ENCODE measurements around the gene FOXF2. TPM values are rescaled to one million over a fixed set of nuclear protein-coding genes. Genes with fewer than 3 reads are reported as not detected.
A peak's percentile ranks its signal among the peaks of the same experiment; 100 is the strongest.

The FOXF2 gene
- total and polyA plus RNA-seq, 12 donors, result 0.06 to 1.9 (median 0.51) TPM; not detected in 1

DNA sequence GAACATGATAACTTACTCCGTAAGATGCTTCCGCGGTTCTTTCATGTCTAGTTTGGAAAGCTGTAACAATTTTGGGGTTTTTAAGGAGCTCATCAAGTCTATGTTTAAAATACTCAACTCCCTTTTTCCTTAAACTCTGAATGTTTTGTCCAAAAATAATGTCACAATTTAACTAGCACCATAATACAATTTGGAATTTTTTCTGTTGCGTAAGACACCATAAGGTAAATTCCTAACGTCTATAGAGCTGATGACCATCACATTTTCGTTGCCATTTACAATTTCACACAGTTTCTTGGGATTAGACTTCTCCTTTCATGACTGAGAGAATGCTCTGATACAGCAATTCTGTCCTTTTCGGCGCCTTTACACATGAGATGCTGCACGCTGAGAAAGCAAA is 26.7 kb upstream of the FOXF2 start:
- no peak overlapping the region for H3K27ac ChIP-seq
- intact Hi-C loops (cut with DNase I), result no loop called here
- no peak for DNase-seq
- peaks cover 4% of the 10 kb centered on the region for H3K27me3 ChIP-seq
- H3K4me3 ChIP-seq, result no peak overlapping the region
- no peaks in the 10 kb centered on the region for H3K4me1 ChIP-seq (replicated peaks in 1 of 2)
- WGBS, 4 donors, result 84 to 93% (median 87%) methylated on average over 9 of the region's 9 CpGs
- no peaks in the 10 kb centered on the region for H3K9me3 ChIP-seq (replicated peaks in 1 of 3)
- no peaks in the 10 kb centered on the region for H3K36me3 ChIP-seq (replicated peaks in 1 of 2)
- no peak for TF ChIP-seq POLR2A (IDR thresholded peaks at IDR 0.05)
- TF ChIP-seq, protein P1, sequence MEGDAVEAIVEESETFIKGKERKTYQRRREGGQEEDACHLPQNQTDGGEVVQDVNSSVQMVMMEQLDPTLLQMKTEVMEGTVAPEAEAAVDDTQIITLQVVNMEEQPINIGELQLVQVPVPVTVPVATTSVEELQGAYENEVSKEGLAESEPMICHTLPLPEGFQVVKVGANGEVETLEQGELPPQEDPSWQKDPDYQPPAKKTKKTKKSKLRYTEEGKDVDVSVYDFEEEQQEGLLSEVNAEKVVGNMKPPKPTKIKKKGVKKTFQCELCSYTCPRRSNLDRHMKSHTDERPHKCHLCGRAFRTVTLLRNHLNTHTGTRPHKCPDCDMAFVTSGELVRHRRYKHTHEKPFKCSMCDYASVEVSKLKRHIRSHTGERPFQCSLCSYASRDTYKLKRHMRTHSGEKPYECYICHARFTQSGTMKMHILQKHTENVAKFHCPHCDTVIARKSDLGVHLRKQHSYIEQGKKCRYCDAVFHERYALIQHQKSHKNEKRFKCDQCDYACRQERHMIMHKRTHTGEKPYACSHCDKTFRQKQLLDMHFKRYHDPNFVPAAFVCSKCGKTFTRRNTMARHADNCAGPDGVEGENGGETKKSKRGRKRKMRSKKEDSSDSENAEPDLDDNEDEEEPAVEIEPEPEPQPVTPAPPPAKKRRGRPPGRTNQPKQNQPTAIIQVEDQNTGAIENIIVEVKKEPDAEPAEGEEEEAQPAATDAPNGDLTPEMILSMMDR (IDR thresholded peaks at IDR 0.05), result no peak

GRCh38 chr6:1363298-1363697 is 26.1 kb upstream of the FOXF2 start:
- no peak overlapping the region for H3K27ac ChIP-seq
- 73 to 79% (median 74%) methylated on average over 4 of the region's 4 CpGs for WGBS, 4 donors
- intact Hi-C loops (cut with DNase I), result no loop called here

GRCh38 chr6:1363729-1364572 is 25.4 kb upstream of the FOXF2 start:
- Histone ChIP-seq H3K4me3 (no peak overlapping the region), H3K9me3 (replicated peaks in 1 of 3) (no peaks in the 10 kb centered on the region), H3K36me3 (replicated peaks in 1 of 2) (no peaks in the 10 kb centered on the region), H3K27ac (no peak overlapping the region), H3K4me1 (replicated peaks in 1 of 2) (no peaks in the 10 kb centered on the region), H3K27me3 (peaks cover 4% of the 10 kb centered on the region)
- no peak for DNase-seq
- intact Hi-C loops (cut with DNase I), result no loop called here
- WGBS, 4 donors, result 54 to 59% (median 55%) methylated on average over 16 of the region's 16 CpGs
- TF ChIP-seq, protein P1 (IDR thresholded peaks at IDR 0.05), result no peak
- TF ChIP-seq POLR2A (IDR thresholded peaks at IDR 0.05), result no peak

More at GRCh38 chr6:1363298-1363697, 26.1 kb upstream of the FOXF2 start:
- TF ChIP-seq, protein P1 (IDR thresholded peaks at IDR 0.05), result no peak
- no peak for TF ChIP-seq POLR2A (IDR thresholded peaks at IDR 0.05)
- H3K4me1 ChIP-seq (replicated peaks in 1 of 2), result no peaks in the 10 kb centered on the region
- H3K9me3 ChIP-seq (replicated peaks in 1 of 3), result no peaks in the 10 kb centered on the region
- H3K27me3 ChIP-seq, result peaks cover 4% of the 10 kb centered on the region
- no peak overlapping the region for H3K4me3 ChIP-seq
- H3K36me3 ChIP-seq (replicated peaks in 1 of 2), result no peaks in the 10 kb centered on the region
- no peak for DNase-seq

GRCh38 chr6:1364791-1365190 is 24.6 kb upstream of the FOXF2 start:
- no peak overlapping the region for H3K4me3 ChIP-seq
- intact Hi-C loops (cut with DNase I), result no loop called here
- TF ChIP-seq POLR2A (IDR thresholded peaks at IDR 0.05), result no peak
- TF ChIP-seq, protein P1 (IDR thresholded peaks at IDR 0.05), result no peak
- 60 to 75% (median 65%) methylated on average over 2 of the region's 2 CpGs for WGBS, 4 donors
- H3K36me3 ChIP-seq (replicated peaks in 1 of 2), result no peaks in the 10 kb centered on the region
- H3K4me1 ChIP-seq (replicated peaks in 1 of 2), result no peaks in the 10 kb centered on the region
- H3K9me3 ChIP-seq (replicated peaks in 1 of 3), result no peaks in the 10 kb centered on the region
- H3K27me3 ChIP-seq, result peaks cover 4% of the 10 kb centered on the region
- no peak overlapping the region for H3K27ac ChIP-seq
- peak in 1 of 7 donors; percentile 5 for DNase-seq

All from adrenal gland (tissue), 12 donors.